GM13977 (cell line): Measurements from ENCODE around the gene LILRB1.
"Not testable (repeated sequence)": the region's sequence is repeated elsewhere in the genome, so short reads cannot be mapped to it uniquely, and the experiment has no call there.

Experiments used
- DNase-seq: peaks from one replicate; pipeline ENCODE4 v3.0.0; 2012; ENCODE audit warnings: low spot score
- CTCF ChIP-seq: IDR thresholded peaks from 2 replicates; pipeline ENCODE4 v1.5.1; 2012; ENCODE audit warnings: mild to moderate bottlenecking, control low read depth; ENCODE audit not compliant: insufficient read depth; ENCODE audit errors: extremely low read depth, missing control alignments
- in situ Hi-C: fragments of 300-500 bp; cut with MboI; formaldehyde crosslinking; loops from one replicate; pipeline ENCODE4 v1.12.0; 2022; ENCODE audit warnings: low sequenced_read_pairs, low pct_unique_long_range_greater_than_20kb, mixed read lengths, inconsistent platforms; ENCODE audit not compliant: unreplicated experiment

The LILRB1 gene

GRCh38 chr19:54630262-54630661, at the start of gene LILRB1:
TSS of gene LILRB1 (plus strand) at chr19:54630484. CDS start at chr19:54631074, 590 bp downstream.
- in situ Hi-C loops, DNase-seq: not testable (repeated sequence)

GRCh38 chr19:54586397-54586796, 43.9 kb upstream of the LILRB1 start:
- in situ Hi-C loops = no loop called here
- DNase-seq = no peak
- TF ChIP-seq CTCF = no peak

GRCh38 chr19:54587026-54587425, 43.3 kb upstream of the LILRB1 start:
- DNase-seq = no peak
- no peak for TF ChIP-seq CTCF
- in situ Hi-C loops = no loop called here

GRCh38 chr19:54593445-54593844, 36.8 kb upstream of the LILRB1 start, which contains the start of gene LILRA1:
TSS of gene LILRA1 (plus strand) at chr19:54593632. CDS start at chr19:54594245, 613 bp downstream.
- DNase-seq, in situ Hi-C loops: not testable (repeated sequence)

GRCh38 chr19:54593931-54594626, 36.2 kb upstream of the LILRB1 start:
- DNase-seq, in situ Hi-C loops: not testable (repeated sequence)

GRCh38 chr19:54594737-54595136, 35.5 kb upstream of the LILRB1 start:
- no peak for DNase-seq
- in situ Hi-C loops = no loop called here
- no peak for TF ChIP-seq CTCF

- DNase-seq, in situ Hi-C loops: not testable (repeated sequence)
Measured at GRCh38 chr19:54595680-54596436, 34.4 kb upstream of the LILRB1 start.

GRCh38 chr19:54600212-54600611, 30.1 kb upstream of the LILRB1 start:
- in situ Hi-C loops = no loop called here
- no peak for TF ChIP-seq CTCF
- no peak for DNase-seq
